ENCODE measurements around the gene ZNF17. TPM values are rescaled to one million over a fixed set of nuclear protein-coding genes. Genes with fewer than 3 reads are reported as not detected.

ZNF17 gene
- total RNA-seq, 2 donors from 2014 or later: 8.3 to 12.0 TPM

DNA sequence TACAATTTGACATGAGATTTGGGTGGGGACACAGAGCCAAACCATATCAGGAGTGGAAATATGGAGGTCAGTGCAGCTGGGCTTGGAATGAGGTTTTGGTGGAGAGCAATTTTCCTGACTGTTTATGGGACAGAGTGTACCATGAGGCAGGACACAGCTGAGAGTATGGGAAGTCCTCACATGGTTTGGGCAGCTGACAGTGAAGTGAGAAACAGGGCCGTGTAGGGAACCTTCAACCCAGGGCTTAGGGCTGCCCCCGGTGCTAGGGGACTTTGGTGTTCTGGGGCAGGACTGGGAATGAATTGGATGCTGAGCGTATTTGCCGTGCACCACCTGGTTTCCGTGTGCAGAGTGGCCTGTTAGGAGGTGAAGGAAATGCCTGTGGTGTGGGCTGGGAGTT is 15.3 kb upstream of the ZNF17 start:
- Mint-ChIP-seq H3K36me3 (ENCODE audit: low read depth) (peaks cover 97% of the 10 kb centered on the region), H3K27ac (peak overlapping the region; percentile 67), H3K27me3 (no peaks in the 10 kb centered on the region), H3K9me3 (peaks cover 46% of the 10 kb centered on the region), H3K4me3 (no peak overlapping the region), H3K4me1 (peaks cover 17% of the 10 kb centered on the region)
- ATAC-seq (replicated peaks): no peak

DNA sequence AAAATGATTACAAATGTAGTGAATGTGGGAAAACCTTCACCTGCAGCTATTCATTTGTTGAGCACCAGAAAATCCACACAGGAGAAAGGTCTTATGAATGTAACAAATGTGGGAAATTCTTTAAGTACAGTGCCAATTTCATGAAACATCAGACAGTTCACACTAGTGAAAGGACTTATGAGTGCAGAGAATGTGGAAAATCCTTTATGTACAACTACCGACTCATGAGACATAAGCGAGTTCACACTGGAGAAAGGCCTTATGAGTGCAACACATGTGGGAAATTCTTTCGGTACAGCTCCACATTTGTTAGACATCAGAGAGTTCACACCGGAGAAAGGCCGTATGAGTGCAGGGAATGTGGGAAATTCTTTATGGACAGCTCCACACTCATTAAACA is 12.1 kb upstream of the ZNF17 start:
- Mint-ChIP-seq H3K4me1 (peaks cover 12% of the 10 kb centered on the region), H3K27ac (no peak overlapping the region), H3K9me3 (peaks cover 45% of the 10 kb centered on the region), H3K27me3 (no peaks in the 10 kb centered on the region), H3K4me3 (no peak overlapping the region), H3K36me3 (ENCODE audit: low read depth) (peaks cover 74% of the 10 kb centered on the region)
- no peak for ATAC-seq (replicated peaks)

GRCh38 chr19:57403737-57404563 is 7.0 kb upstream of the ZNF17 start:
- H3K27ac Mint-ChIP-seq: no peak overlapping the region
- no peak for ATAC-seq (replicated peaks)
- H3K4me1 Mint-ChIP-seq: no peaks in the 10 kb centered on the region
- H3K27me3 Mint-ChIP-seq: no peaks in the 10 kb centered on the region
- H3K4me3 Mint-ChIP-seq: no peak overlapping the region
- H3K9me3 Mint-ChIP-seq: peaks cover 4% of the 10 kb centered on the region
- peaks cover 23% of the 10 kb centered on the region for H3K36me3 Mint-ChIP-seq (ENCODE audit: low read depth)

DNA sequence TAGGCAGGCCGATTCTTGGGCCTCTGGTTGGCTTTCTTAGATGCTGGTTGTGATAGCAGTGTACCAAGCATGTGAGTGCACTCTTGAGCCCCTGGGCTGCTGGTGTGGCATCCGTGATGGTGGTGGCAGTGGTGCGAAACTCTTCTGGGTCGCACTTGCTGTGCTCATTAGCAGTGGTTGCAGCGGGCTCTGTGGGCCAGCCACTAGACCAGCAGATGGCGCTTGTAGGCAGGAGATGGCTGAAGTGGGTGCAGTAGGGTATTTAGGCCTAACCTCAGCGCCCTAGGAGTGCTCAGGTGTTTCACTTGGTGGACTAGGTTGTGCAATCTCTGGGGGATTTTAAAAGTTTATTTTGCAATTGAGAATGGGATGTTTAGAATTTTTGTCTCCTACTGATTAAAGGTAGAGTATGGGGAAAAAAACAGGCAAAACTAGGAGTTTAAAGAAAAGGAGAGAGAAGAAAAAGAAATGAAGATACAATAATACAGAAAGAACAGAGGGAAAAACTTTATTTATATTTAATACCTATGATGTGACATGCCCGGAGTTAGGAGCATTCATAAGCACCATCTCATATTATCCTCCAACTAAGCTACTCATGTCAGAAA is 4.3 kb upstream of the ZNF17 start:
- peak; percentile 56 for ATAC-seq (replicated peaks)
- H3K4me1 Mint-ChIP-seq: peaks cover 3% of the 10 kb centered on the region
- no peak overlapping the region for H3K4me3 Mint-ChIP-seq
- H3K27me3 Mint-ChIP-seq: no peaks in the 10 kb centered on the region
- no peaks in the 10 kb centered on the region for H3K9me3 Mint-ChIP-seq
- peaks cover 7% of the 10 kb centered on the region for H3K36me3 Mint-ChIP-seq (ENCODE audit: low read depth)
- H3K27ac Mint-ChIP-seq: no peak overlapping the region

GRCh38 chr19:57419439-57419838 is 8.5 kb downstream of the ZNF17 start:
- no peak for ATAC-seq (replicated peaks)
- H3K4me3 Mint-ChIP-seq: no peak overlapping the region
- H3K27ac Mint-ChIP-seq: no peak overlapping the region
- H3K4me1 Mint-ChIP-seq: peaks cover 12% of the 10 kb centered on the region
- H3K9me3 Mint-ChIP-seq: peaks cover 26% of the 10 kb centered on the region
- peaks cover 75% of the 10 kb centered on the region for H3K36me3 Mint-ChIP-seq (ENCODE audit: low read depth)
- H3K27me3 Mint-ChIP-seq: no peaks in the 10 kb centered on the region

DNA sequence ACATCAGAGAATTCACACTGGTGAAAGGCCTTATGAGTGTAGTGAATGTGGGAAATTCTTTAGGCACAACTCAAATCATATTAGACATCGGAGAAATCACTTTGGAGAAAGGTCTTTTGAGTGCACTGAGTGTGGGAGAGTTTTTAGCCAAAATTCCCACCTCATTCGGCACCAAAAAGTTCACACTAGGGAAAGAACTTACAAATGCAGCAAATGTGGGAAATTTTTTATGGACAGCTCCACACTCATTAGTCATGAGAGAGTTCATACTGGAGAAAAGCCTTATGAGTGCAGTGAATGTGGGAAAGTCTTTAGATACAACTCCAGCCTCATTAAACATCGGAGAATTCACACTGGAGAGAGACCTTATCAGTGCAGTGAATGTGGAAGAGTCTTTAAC is 10.1 kb downstream of the ZNF17 start:
- Mint-ChIP-seq H3K4me3 (no peak overlapping the region), H3K27ac (no peak overlapping the region), H3K4me1 (peaks cover 1% of the 10 kb centered on the region), H3K27me3 (no peaks in the 10 kb centered on the region), H3K9me3 (peaks cover 17% of the 10 kb centered on the region), H3K36me3 (ENCODE audit: low read depth) (peaks cover 59% of the 10 kb centered on the region)
- no peak for ATAC-seq (replicated peaks)

GRCh38 chr19:57434386-57435061 is 23.6 kb downstream of the ZNF17 start:
- peaks cover 11% of the 10 kb centered on the region for H3K9me3 Mint-ChIP-seq
- no peaks in the 10 kb centered on the region for H3K27me3 Mint-ChIP-seq
- peaks cover 28% of the 10 kb centered on the region for H3K4me1 Mint-ChIP-seq
- peak; percentile 15 for ATAC-seq (replicated peaks)
- H3K4me3 Mint-ChIP-seq: peak overlapping the region; percentile 91
- H3K27ac Mint-ChIP-seq: peak overlapping the region; percentile 88
- H3K36me3 Mint-ChIP-seq (ENCODE audit: low read depth): peaks cover 38% of the 10 kb centered on the region

GRCh38 chr19:57435062-57435978 is 24.4 kb downstream of the ZNF17 start, which contains the start of gene ZNF749:
Gene ZNF749, plus strand, starts transcription at chr19:57435325. Its CDS starts 254 bp downstream, at chr19:57435579.
- Mint-ChIP-seq H3K4me3 (peak within 1 kb of the TSS; percentile 91), H3K36me3 (ENCODE audit: low read depth) (peaks cover 46% of the 10 kb centered on the region), H3K9me3 (peaks cover 18% of the 10 kb centered on the region), H3K4me1 (peaks cover 28% of the 10 kb centered on the region), H3K27ac (peak within 1 kb of the TSS; percentile 88), H3K27me3 (no peaks in the 10 kb centered on the region)
- peak; percentile 99 for ATAC-seq (replicated peaks)

DNA sequence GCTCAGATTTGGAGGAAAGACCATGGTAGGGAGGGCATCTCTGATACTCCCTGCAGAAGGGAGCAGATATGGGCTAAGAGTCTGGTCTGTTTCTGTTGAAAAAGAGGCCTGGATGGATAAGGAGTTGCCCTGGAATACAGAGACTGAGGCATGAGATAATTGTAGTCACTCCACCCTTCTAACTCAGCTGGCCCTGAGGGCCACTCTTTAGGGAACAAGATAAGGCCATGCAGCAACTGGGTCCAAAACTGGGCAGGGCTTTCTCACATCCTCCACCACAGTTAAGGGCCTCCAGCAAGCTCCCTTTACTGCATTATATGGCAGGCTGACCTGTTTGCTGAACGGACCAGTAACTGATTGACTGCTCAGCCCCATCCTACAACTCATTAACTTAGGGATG is 25.5 kb downstream of the ZNF17 start:
- Mint-ChIP-seq H3K36me3 (ENCODE audit: low read depth) (peaks cover 56% of the 10 kb centered on the region), H3K9me3 (peaks cover 21% of the 10 kb centered on the region), H3K4me1 (peaks cover 28% of the 10 kb centered on the region), H3K27me3 (no peaks in the 10 kb centered on the region), H3K27ac (peak overlapping the region; percentile 88), H3K4me3 (peak overlapping the region; percentile 91)
- no peak for ATAC-seq (replicated peaks)

- Mint-ChIP-seq H3K9me3 (peaks cover 28% of the 10 kb centered on the region), H3K36me3 (ENCODE audit: low read depth) (peaks cover 71% of the 10 kb centered on the region), H3K27me3 (no peaks in the 10 kb centered on the region), H3K4me1 (peaks cover 28% of the 10 kb centered on the region), H3K4me3 (no peak overlapping the region), H3K27ac (no peak overlapping the region)
- ATAC-seq (replicated peaks): no peak
Measured at GRCh38 chr19:57437931-57438330, 27.0 kb downstream of the ZNF17 start.

DNA sequence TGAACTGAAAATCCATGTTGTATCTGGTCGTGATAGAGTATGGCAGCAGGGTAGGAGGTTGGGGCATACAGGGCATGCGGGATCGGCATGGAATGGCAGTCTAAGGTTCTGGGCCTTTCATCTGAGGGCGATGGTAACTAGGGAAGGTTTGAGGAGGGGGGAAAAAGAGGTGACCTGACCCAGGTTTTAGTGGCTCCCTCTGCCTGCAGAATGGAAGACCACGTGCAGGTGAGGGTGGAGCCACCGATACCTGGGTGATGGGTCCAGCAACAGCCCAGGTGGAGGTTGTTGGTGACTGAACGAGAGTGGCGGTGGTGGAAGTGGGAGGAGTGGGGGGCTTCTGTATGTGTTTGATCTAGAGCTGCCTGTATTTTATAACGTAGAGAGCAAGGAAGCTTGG is 28.0 kb downstream of the ZNF17 start:
- H3K9me3 Mint-ChIP-seq: peaks cover 32% of the 10 kb centered on the region
- ATAC-seq (replicated peaks): no peak

DNA sequence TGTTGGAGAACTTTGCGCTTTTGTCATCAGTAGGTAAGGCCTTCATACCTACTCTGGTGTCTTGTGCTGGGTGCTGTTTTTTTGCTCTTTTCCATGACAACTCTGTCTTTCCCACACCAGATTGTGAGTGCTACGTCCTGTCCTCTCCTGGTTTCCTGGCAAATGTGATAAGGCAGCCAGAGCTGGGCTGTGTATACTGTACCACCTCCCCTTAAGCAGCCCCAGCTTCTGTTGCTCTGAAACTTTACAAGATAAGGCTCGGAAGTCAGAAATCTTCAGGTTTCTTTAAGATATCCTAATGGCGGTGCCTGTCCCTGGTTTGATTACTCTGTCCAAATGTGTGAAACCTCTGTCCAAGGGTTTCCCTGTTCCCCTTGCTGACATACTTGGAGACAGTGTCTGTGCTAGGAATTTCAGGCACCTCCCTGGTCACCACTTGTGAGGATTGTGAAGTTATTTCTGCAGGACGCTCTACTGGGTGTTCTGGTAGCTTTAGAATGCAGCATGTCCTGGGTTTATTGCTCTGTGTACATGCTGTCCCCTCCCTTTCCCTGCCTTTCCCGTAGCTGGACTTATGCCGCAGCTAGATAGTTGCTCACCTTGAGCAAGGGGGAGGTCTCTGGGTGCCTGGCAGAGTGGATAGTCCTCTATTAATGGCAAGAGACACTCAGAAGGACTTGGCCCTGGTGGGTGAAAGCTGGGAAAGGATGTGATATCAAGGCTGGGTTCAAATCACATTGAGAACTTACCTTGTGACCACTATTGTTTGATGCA is 31.2 kb downstream of the ZNF17 start:
- Mint-ChIP-seq H3K27me3 (no peaks in the 10 kb centered on the region), H3K9me3 (peaks cover 43% of the 10 kb centered on the region), H3K27ac (no peak overlapping the region), H3K4me3 (no peak overlapping the region), H3K4me1 (peaks cover 11% of the 10 kb centered on the region), H3K36me3 (ENCODE audit: low read depth) (peaks cover 85% of the 10 kb centered on the region)
- ATAC-seq (replicated peaks): no peak

More for the DNA sequence above, 28.0 kb downstream of the ZNF17 start:
- H3K27ac Mint-ChIP-seq: no peak overlapping the region
- H3K27me3 Mint-ChIP-seq: no peaks in the 10 kb centered on the region
- H3K36me3 Mint-ChIP-seq (ENCODE audit: low read depth): peaks cover 81% of the 10 kb centered on the region
- H3K4me3 Mint-ChIP-seq: no peak overlapping the region
- H3K4me1 Mint-ChIP-seq: peaks cover 28% of the 10 kb centered on the region

DNA sequence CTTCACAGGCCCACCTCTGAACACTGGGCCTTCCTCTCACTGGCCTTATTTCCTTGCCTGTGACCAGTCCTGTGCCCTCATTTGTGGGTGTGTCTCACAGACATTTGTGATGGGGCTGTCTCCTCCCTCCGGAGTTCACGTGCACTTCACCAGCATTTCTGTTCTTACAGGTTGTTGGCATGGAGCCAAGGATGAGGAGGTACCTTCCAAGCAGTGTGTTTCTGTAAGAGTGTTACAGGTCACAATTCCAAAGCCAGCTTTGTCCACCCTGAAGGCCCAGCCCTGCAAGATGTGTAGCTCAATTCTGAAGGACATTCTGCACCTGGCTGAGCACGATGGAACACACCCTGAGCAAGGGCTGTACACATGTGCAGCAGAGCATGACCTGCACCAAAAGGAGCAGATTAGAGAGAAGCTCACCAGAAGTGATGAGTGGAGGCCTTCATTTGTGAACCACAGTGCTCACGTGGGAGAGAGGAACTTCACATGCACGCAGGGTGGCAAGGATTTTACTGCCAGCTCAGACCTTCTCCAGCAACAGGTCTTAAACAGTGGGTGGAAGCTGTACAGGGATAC is 32.2 kb downstream of the ZNF17 start:
- Mint-ChIP-seq H3K27ac (no peak overlapping the region), H3K27me3 (no peaks in the 10 kb centered on the region), H3K9me3 (peaks cover 43% of the 10 kb centered on the region), H3K36me3 (ENCODE audit: low read depth) (peaks cover 79% of the 10 kb centered on the region), H3K4me3 (no peak overlapping the region), H3K4me1 (peaks cover 10% of the 10 kb centered on the region)
- ATAC-seq (replicated peaks): no peak
